ENCODE measurements around the gene F5.

GRCh38 chr1:169514566-169515270, 71.6 kb downstream of the F5 start:
- TF ChIP-seq CTCF (IDR thresholded peaks at IDR 0.05) (no peak), POLR2A (IDR thresholded peaks at IDR 0.05) (no peak)

All from lower leg skin (tissue), 3 donors.